Testis (tissue), 3 donors: ENCODE data around the gene RTN4IP1. TPM values are rescaled to one million over a fixed set of nuclear protein-coding genes. Genes with fewer than 3 reads are reported as not detected.

Source experiments
- DNase-seq: peaks from one replicate; pipeline ENCODE4 v3.0.0-alpha.2; 2019
- H3K27ac ChIP-seq, 2 donors: fragments of 200-600 bp; sonication (generic); one replicate each; pipeline ENCODE4 v1.5.1; 2019
- H3K27me3 ChIP-seq: fragments of 200-600 bp; sonication (generic); one replicate; pipeline ENCODE4 v1.5.1; 2019
- H3K36me3 ChIP-seq: fragments of 200-600 bp; sonication (generic); one replicate; pipeline ENCODE4 v1.5.1; 2017; ENCODE audit warnings: low read depth; ENCODE audit errors: missing control alignments
- H3K4me1 ChIP-seq: fragments of 200-600 bp; sonication (generic); one replicate; pipeline ENCODE4 v1.5.1; 2019
- H3K4me3 ChIP-seq, 2 donors: fragments of 200-600 bp; sonication (generic); one replicate each; pipeline ENCODE4 v1.5.1; 2017 to 2019
- H3K9me3 ChIP-seq: fragments of 200-600 bp; sonication (generic); one replicate; pipeline ENCODE4 v1.5.1; 2017
- POLR2A ChIP-seq: fragments of 450-650 bp; IDR thresholded peaks from one replicate; pipeline ENCODE4 v1.6.1; 2017; ENCODE audit warnings: antibody characterized with exemption, mild to moderate bottlenecking, moderate library complexity
- WGBS, 2 donors: methylation state at CpG; one replicate each; pipeline ENCODE4 v1.1.5; 2018; 5-methylcytosine and 5-hydroxymethylcytosine counted together
- intact Hi-C: fragments of 100-400 bp; cut with DNase I; formaldehyde crosslinking; loops from one replicate; pipeline ENCODE4 v1.15.1; 2023; ENCODE audit warnings: low total_unique reads
- polyA plus RNA-seq: library from polyadenylated mRNA; stranded (reverse); fragments of 350-450 nt; fragmentation: Illumina TruSeq; extraction: RNeasy Lipid Tissue Mini Kit (QIAGEN cat#74804); gene quantifications from one replicate; pipeline ENCODE4 v1.2.3, GENCODE V29; 2014; ENCODE audit warnings: low read depth, low replicate concordance; ENCODE audit not compliant: insufficient read depth
- small RNA-seq, 2 donors: library from RNA; depleted of rRNA; stranded (forward); fragments of <200 nt; gene quantifications; one replicate each; pipeline ENCODE3, GENCODE V24; 2016
- total RNA-seq, 2 donors: library from RNA; depleted of rRNA; stranded (reverse); fragments of >200 nt; gene quantifications; one replicate each; pipeline ENCODE4 v1.2.3, GENCODE V29; 2016
- TF ChIP-seq, protein P1 (sequence below), 3 experiments: fragments of 450-650 bp in 2 of 3; fragments of 200-600 bp in 1 of 3; sonication (generic) in 1 of 3; IDR thresholded peaks; one replicate each; pipeline ENCODE4 v1.5.1; 2016 to 2019; ENCODE audit warnings: antibody characterized with exemption in 3 of 3, mild to moderate bottlenecking in 2 of 3, moderate library complexity in 1 of 3

RTN4IP1 gene
- total and polyA plus RNA-seq, 3 donors from 2014 or later = 9.8 to 9.9 (median 9.9) TPM

GRCh38 chr6:106527117-106527516 is 102.2 kb downstream of the RTN4IP1 start:
- Histone ChIP-seq H3K4me3 (no peak overlapping the region), H3K36me3 (no peaks in the 10 kb centered on the region), H3K27ac (no peak overlapping the region), H3K9me3 (no peaks in the 10 kb centered on the region), H3K4me1 (no peaks in the 10 kb centered on the region), H3K27me3 (no peaks in the 10 kb centered on the region)
- no peak for TF ChIP-seq POLR2A
- TF ChIP-seq, protein P1, sequence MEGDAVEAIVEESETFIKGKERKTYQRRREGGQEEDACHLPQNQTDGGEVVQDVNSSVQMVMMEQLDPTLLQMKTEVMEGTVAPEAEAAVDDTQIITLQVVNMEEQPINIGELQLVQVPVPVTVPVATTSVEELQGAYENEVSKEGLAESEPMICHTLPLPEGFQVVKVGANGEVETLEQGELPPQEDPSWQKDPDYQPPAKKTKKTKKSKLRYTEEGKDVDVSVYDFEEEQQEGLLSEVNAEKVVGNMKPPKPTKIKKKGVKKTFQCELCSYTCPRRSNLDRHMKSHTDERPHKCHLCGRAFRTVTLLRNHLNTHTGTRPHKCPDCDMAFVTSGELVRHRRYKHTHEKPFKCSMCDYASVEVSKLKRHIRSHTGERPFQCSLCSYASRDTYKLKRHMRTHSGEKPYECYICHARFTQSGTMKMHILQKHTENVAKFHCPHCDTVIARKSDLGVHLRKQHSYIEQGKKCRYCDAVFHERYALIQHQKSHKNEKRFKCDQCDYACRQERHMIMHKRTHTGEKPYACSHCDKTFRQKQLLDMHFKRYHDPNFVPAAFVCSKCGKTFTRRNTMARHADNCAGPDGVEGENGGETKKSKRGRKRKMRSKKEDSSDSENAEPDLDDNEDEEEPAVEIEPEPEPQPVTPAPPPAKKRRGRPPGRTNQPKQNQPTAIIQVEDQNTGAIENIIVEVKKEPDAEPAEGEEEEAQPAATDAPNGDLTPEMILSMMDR (IDR thresholded peaks at IDR 0.05) = no peak
- 80 to 83% methylated on average over 2 of the region's 2 CpGs for WGBS, 2 donors
- intact Hi-C loops = no loop called here
- DNase-seq = no peak

GRCh38 chr6:106525882-106526275 is 103.4 kb downstream of the RTN4IP1 start:
- Histone ChIP-seq H3K4me1 (no peaks in the 10 kb centered on the region), H3K9me3 (no peaks in the 10 kb centered on the region), H3K4me3 (no peak overlapping the region), H3K27ac (no peak overlapping the region), H3K27me3 (no peaks in the 10 kb centered on the region), H3K36me3 (no peaks in the 10 kb centered on the region)
- TF ChIP-seq, protein P1 (IDR thresholded peaks at IDR 0.05) = no peak
- no peak for TF ChIP-seq POLR2A
- 84 to 89% methylated on average over 1 of the region's 1 CpG for WGBS, 2 donors
- intact Hi-C loops = no loop called here
- DNase-seq = no peak

DNA sequence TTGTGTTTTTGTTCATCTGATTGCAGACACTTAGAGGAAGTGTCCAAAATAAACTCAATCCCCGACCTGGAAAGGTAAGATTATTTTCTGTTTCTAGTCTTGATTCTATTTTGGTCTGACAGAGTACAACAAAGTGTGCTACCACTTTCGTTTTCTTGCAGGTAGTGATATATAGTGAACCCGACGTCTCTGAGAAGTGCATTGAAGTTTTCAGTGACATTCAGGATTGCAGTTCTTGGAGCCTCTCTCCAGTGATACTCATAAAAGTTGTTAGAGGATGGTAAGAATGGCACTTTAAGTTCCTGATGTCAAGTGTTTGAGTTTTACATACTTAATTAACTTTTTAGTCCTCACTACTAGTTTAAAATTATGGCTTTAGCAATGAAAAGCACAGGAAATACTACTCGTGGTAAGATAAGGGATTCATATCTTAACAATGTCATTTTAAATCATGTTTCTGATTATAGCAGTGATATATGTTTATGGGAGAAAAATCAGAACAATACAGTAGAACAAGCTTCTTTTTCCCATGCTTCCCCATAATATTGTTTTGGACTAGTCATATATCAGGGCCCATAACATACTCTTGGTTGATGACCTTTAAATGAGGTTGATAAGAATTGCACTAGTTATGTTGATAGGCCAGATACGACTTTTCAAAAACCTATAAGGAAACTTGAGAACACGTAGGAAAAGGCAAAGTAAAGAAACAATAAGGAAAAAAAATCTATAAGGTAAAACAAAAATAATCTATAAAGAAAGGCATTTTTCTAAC is 104.0 kb downstream of the RTN4IP1 start:
- no peaks in the 10 kb centered on the region for H3K27me3 ChIP-seq
- no peaks in the 10 kb centered on the region for H3K9me3 ChIP-seq
- no peak overlapping the region for H3K27ac ChIP-seq
- TF ChIP-seq, protein P1 (IDR thresholded peaks at IDR 0.05) = no peak
- no peak for TF ChIP-seq POLR2A
- DNase-seq = no peak
- intact Hi-C loops = no loop called here
- H3K4me1 ChIP-seq = no peaks in the 10 kb centered on the region
- 42 to 47% methylated on average over 7 of the region's 7 CpGs for WGBS, 2 donors
- no peak overlapping the region for H3K4me3 ChIP-seq
- H3K36me3 ChIP-seq = no peaks in the 10 kb centered on the region

DNA sequence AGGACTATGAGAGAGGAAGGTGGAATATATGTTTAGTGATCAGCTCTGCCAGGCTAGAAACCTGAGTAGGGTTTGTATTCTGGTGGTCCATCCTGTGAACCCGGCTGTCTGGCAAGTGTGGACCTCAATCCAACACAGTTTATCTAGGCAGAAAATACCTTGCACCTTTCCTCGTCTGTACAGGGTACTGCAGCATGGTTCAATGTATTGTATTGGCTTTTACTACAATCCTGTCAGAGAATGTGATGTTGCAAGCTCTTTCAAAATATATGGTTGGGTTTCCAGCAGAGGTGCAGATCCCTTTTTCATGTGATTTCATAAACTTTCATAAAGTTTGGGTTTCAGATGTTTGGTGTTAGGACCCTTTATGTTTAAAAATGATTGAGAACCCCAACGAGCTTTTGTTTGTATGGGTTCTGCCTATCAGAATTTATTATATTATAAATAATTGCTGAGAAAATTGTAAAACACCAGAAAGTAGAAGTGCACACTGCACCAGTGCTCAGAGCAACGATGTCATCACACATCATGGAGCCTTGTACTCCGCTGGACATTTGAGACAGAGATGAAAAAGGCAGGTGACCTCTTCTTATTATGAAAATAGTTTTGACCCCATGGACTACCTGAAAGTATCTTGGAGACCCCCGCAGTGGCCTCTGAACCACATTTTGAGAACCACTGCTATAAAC is 106.6 kb downstream of the RTN4IP1 start:
- Histone ChIP-seq H3K4me3 (no peak overlapping the region), H3K27me3 (no peaks in the 10 kb centered on the region), H3K4me1 (no peaks in the 10 kb centered on the region), H3K36me3 (no peaks in the 10 kb centered on the region), H3K27ac (no peak overlapping the region), H3K9me3 (no peaks in the 10 kb centered on the region)
- TF ChIP-seq, protein P1 (IDR thresholded peaks at IDR 0.05) = no peak
- no peak for TF ChIP-seq POLR2A
- intact Hi-C loops = no loop called here
- WGBS, 2 donors = 77 to 82% methylated on average over 6 of the region's 6 CpGs
- no peak for DNase-seq

Small RNAs within 50 kb of the gene (small RNA-seq; reads per million reads assigned to genes)
- 0 reads per million in 2 donors for gene RNU6-527P

Other genes starting within 250 kb of the RTN4IP1 start
- gene QRSL1, start 80 bp upstream of the RTN4IP1 start, total RNA-seq = 1 to 10 TPM; 9.1 to 9.2 TPM
- gene QRSL1, start 80 bp upstream of the RTN4IP1 start, polyA plus RNA-seq = 13.3 TPM